SK-N-DZ (cell line): ENCODE measurements around the gene HYAL3. TPM values are rescaled to one million over a fixed set of nuclear protein-coding genes. Genes with fewer than 3 reads are reported as not detected.

ENCODE experiments used
- DNase-seq: peaks from one replicate; pipeline ENCODE4 v3.0.0-alpha.2; 2015; ENCODE audit warnings: low spot score
- polyA plus RNA-seq, 2 experiments: library from polyadenylated mRNA; depleted of rRNA; stranded (reverse); fragments of >200 nt; gene quantifications; 2 replicates each; pipeline ENCODE4 v1.2.3, GENCODE V29; 2014

HYAL3 gene, protein sequence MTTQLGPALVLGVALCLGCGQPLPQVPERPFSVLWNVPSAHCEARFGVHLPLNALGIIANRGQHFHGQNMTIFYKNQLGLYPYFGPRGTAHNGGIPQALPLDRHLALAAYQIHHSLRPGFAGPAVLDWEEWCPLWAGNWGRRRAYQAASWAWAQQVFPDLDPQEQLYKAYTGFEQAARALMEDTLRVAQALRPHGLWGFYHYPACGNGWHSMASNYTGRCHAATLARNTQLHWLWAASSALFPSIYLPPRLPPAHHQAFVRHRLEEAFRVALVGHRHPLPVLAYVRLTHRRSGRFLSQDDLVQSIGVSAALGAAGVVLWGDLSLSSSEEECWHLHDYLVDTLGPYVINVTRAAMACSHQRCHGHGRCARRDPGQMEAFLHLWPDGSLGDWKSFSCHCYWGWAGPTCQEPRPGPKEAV
- 0.64 and 1.2 TPM in 2 replicates for polyA plus RNA-seq (2014; cell fraction: cytosol; rRNA removed)
- 3.7 and 6.2 TPM in 2 replicates for polyA plus RNA-seq (2014; cell fraction: nucleus; rRNA removed)

DNA sequence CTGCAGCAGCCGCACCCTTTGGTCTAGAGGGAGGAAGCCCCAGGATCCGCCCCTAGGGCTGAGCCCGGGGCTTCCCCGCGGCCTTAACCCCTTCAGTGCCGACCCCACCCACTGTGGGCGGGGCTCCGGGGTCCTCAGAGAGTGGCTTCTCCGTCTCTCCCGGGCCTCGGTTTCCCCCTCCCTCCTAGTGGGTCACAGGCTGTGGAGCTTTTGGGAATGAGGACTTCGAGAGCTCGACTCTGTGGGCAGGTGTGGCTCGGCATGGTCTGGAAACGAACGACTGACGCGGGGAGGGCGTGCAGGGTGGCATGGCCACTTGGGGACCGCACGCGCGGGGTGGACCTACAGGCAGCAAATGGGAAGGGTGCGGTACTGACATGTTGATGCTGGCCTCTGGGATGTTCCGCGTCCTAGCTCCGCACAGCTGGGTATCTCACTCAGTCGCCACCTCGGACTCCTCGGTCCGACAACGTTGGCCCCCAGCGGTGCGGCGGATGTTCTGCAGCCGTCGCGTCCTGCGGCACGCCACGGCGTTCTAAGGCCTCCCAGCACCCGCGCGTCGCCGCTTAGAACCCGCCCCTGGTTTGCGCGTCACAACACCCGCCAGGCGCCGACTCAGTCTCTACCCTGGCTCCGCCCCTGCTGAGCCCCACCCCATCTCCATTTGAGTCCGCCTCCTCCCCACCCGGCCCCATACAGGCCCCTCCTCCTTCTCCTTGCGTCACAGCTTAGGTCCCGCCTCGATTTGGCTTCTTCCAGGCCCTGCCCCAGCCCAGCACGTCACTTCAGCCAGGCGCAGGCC, at the start of gene HYAL3, which contains the start of gene NAA80:
Gene HYAL3, minus strand, starts transcription at position 570 of the 802 bp plus-strand sequence. CDS start 3,803 bp downstream, outside the sequence.
Gene NAA80, minus strand, starts transcription at position 570 of the 802 bp plus-strand sequence. CDS start 1,942 bp downstream, outside the sequence.
- DNase-seq: peak; percentile 97

DNA sequence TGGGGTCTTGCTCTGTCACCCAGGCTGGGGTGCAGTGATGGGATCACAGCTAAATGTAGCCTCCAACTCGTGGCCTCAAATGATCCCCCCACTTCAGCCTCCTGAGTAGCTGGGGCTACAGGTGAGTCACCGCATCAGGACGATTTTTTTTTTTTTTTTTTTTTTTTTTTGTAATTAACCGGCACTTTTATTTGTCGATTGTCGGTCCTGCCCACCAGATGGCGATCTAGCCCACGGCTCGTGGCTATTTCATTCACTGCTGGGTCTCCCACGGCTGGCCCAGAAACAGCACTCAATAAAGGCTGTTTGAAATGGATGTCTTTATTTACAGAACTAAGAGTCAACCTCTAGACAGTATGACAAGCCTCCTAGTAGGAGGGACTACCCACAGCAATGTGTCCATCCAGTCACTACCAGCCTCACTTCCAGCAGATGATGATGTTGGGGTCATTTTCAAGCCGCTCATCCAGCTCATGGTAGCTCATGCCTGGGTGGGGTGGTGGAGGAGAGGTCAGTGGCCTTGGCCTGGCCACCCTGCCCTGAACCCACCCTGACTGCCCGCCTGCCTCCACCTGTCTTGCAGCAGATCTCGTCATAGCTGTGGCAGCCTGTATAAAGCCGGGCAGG, 48.1 kb upstream of the HYAL3 start:
- DNase-seq: peak; percentile 59

DNA sequence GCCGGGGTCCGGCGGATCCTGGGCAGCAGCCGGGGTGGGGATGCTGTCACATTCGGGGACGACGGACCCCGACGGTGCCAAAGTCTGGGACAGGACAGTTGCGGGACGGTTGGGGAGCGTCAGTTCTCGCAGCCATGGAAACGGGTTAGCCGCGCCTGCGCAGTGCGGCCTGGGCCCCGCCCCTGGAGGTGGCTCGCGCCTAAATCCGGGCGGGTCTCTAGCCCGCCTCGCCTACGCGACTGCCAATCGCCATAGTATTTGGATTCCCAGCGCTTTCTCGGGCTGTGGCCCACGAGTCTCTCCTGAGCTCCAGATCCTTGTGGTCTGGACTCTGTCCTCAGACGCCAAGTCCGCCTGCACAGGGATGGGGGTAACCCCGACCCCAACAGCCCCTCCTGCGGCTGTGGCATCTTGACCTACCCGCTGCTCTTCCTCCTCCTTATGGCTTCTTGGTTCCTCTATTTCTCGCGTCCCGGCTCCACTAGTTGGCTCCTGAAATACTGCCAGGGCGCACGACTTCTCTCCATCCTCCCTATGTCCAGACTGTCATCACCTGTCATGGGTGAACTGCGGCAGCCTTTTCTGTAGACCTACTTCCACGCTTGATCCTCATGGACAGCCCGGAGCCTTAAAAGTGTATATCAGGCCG, 46.5 kb upstream of the HYAL3 start, which contains the start of gene ZMYND10:
Gene ZMYND10, minus strand, starts transcription at position 147 of the 649 bp plus-strand sequence. CDS start 153 bp downstream, outside the sequence.
- no peak for DNase-seq

DNA sequence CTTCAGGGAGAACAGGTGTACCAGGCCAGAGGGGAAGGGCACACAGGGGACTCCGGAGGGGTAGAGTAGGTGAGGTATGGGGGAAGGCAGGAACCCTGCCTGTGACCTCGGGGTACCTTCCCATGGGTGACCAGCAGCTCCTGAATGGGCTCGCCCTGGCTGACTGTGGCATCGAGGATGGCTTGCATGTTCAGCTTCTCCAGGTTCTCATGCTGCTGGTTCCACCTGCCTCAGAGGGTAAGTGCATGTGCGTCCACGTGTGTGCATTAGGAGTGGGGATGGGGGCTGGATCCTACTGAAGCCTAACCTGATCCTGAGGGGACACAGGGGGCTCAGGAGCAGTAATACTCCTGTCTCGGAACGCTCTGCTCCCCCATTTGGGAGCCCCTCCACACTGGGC, 45.8 kb upstream of the HYAL3 start:
- no peak for DNase-seq

DNA sequence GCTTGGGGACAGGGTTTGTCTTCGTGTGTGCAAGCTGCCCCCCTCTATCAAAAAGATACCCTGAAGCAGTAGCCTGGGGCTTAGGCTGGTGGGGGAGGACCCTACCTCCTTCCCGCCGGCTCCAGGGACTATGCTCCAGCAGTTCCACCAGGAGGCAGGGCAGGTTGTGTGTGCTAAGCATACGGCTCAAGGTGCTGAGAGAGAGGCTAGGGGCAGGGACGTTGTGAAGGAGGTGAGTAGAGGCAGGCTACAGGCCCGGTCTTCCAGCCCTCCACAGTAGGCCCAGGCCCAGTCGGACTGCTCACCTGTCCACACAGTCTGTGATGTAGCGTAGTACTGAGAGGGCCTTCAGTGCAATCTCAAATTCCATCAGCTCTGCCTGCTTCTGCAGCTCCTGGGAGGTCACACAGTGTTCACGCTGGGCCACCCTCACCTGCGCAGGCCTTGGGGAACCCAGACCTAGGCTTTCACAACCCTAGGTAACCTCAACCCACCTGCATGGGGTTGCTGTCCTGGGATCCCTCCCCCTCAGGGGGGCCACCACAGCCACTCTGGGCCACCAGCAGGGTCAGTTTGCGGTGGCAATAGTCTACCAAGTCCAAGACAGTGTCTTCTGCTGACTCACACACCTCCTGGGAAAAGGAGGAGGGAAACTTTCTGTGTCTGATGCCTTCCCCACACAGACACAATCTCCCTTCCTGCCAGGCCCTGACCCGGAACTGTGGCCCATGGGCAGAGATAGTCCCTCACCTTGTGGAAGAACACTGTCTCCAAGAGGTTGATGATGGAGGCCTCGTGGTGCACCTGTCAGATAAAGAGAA, 43.8 kb upstream of the HYAL3 start:
- DNase-seq: no peak

DNA sequence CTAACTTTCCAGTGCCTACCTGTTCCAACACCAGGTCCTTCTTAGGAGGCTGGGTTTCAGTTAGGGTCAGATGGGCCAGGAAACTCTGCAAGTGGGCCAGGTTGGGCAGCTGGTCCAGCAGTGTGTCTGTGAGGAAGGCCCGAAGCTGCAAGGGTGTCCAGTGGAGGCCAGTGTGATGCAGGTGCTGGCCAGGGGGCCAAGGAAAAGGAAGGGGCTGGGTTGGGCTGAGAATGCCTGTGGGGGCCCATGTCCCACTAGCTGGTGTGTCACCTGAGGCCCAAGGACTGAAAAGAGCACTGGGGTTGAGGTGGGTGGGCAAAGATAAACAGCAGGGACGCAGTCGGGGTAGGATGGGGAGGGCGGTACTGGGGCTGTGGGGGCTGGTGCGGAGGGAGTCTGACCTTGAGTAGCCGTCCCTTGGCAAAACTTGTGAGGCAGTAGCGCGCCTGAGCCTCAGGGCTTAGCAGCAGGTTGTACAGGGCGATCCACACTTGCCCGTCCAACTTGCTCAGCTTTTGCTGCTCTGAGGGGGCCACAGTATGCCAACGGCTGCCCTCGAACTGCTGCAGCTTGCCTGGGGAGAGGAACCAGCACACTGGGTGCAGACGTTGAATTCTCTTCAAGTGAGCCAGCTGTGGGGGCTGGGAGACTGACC, 42.9 kb upstream of the HYAL3 start:
- DNase-seq: no peak

DNA sequence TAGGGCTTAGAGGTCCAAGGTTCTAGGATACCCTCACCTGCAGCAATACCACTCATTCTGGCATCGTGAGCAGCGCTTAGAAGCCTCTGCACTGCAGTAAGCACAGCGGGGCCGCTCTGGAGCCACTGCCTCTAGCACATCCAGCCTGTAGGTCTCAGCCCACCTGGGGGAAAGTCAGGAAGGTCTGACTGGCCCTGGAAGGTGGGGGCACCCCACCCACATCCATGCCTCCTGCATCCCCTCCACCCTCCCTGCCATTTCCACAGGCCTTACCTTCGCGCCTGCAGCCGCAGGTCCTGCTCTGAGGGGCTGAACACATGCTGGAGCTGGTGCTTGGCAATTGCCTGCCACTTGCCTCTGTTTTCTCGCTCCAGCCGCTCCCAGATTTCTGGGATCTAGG, 42.3 kb upstream of the HYAL3 start:
- no peak for DNase-seq

DNA sequence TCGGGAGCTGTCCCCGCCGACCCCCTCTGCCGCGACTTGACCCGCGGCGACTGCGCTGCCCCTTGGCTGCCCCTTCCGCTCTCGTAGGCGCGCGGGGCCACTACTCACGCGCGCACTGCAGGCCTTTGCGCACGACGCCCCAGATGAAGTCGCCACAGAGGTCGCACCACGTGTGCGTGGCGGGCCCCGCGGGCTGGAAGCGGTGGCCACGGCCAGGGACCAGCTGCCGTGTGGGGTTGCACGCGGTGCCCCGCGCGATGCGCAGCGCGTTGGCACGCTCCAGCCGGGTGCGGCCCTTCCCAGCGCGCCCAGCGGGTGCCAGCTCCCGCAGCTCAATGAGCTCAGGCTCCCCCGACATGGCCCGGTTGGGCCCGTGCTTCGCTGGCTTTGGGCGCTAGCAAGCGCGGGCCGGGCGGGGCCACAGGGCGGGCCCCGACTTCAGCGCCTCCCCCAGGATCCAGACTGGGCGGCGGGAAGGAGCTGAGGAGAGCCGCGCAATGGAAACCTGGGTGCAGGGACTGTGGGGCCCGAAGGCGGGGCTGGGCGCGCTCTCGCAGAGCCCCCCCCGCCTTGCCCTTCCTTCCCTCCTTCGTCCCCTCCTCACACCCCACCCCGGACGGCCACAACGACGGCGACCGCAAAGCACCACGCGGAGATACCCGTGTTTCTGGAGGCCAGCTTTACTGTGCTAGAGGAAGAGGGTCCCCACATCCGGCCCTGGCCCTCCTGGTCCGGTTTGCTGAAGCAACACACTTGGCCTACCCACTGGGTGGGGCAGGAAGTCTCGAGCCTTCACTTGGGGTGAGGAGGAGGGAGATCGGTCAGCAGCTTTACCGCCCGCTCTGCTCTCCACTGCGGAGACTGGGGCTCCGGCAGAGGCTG, 41.5 kb upstream of the HYAL3 start, which contains the start of gene RASSF1:
Gene RASSF1, minus strand, starts transcription at position 389 of the 882 bp plus-strand sequence. Its CDS starts 31 bp downstream, at position 358.
- DNase-seq: no peak

DNA sequence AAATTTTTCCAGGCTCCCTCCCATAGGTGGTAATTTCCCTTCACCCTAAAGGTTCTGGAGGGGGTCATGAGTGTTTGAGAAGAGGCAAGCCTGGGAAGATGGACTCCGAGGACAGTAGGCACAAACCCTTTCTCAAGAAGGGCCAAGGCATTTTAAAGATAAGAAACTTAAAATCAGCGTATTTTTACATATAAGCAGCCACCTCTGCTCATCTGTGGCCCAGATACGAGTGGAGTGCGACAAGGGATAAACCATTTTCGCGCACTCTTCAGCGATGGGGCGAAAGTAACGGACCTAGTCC, 40.9 kb upstream of the HYAL3 start:
- DNase-seq: no peak

DNA sequence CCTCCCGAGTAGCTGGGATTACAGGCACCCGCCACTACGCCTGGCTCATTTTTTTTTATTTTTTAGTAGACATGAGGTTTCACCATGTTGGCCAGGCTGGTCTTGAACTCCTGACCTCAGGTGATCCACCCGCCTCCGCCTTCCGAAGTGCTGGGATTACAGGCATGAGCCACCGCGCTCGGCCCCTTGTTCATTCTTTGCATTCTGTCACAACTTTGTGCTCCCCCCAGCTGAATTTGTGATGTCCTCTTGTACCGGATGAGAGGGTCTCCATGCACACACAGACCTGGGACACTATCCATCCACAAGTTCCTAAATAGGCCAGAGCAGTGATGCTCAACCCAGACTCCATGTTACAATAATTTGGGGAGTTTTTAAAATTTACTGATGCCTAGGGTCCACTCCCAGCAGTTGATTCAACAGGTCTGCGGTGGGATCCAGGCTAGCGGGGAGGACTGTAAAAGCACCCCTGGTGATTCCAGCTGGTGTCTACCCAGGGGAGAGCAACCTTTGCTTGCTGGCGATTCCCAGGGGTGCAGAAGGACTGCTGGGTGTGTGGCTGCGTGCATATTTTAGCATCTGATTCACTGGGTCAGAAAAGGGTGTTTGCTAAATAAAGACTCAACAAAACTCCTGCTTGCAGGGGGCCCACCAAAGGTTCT, 40.4 kb upstream of the HYAL3 start:
- DNase-seq: no peak

DNA sequence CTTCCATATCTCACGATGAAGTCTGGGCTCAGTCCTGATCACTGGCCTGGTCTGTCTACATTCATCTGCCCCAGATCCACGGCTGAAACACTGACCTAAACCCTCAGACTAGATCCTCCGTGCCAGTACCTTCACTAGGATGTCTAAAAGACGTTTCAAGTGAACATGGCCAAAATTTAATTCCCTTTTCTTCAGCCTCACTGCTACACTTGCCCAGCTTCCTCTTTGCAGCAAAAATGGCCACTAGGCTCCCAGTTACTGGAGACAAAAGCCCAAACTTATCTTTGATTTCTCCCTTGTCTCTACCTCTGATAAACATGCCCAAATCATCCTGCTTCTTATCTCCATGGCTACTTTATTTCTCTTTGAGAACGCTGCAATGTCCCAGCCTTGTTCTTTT, 39.8 kb upstream of the HYAL3 start:
- no peak for DNase-seq

DNA sequence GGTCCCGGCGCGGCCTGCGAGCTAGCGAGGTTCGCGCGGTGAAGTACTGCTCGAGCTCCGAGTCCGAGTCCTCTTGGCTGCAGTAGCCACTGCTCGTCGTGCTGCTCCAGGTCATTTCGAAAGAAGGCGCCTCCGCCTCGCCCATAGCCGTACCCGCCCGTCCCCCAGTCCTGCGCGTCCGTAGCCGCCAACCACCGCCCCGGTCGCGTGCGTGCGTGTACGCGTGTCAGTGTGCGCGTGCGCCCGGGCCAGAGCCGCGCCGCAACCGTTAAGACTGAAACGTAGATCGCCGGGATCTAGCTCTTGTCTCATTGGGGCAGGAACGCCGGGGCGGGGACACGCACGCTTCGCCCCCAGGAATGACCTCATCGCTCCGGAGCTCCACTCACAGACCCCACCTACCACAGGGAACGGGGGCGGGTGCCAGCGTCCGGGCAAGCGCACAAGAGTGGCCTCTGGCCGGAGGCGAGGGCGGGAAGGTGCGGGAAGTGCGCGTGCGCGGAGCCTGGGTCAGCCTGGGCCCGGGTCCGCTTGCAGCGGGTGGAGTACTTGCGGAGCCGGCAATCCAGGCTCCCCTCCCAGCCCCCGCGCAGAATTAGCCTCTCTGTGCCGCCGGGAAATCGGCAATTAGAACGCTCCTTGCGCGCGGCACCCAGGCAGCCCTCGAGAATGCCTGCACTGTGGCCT, 38.1 kb upstream of the HYAL3 start:
- peak; percentile 98 for DNase-seq

DNA sequence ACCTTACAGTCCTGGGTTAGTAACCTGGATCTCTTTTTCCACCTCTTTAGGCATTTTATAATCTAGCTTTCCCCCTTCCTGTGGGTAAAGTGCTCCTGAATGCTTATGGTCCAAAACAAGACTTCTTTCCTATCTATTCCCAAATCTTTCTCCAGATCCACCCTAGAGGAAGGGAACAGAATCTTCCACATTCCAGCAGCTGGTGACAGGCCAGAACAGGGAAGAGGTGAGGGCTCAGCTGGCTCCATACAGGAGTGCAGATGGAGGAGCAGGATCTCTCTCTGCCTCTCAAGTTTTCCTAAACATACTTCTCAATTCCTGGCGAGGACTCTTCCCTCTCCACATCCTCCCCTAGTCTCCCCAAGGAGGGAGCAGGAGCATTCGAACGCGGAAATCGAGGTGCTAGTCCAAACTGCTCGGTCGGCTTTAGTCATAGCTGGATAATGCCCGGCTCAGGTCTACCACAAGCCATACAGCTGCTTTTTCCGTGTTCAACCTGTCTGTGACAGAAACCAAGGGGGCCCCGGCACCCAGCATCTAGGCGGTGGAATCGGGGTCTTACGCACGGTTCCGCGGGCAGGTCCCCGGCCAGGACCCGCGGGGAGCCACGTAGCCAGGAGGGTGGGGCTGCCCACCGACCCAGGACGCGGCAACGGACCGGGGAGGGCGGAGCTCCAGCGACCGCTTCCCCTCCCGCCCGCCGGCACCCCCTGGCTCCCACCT, 37.4 kb upstream of the HYAL3 start:
- DNase-seq: peak; percentile 23

DNA sequence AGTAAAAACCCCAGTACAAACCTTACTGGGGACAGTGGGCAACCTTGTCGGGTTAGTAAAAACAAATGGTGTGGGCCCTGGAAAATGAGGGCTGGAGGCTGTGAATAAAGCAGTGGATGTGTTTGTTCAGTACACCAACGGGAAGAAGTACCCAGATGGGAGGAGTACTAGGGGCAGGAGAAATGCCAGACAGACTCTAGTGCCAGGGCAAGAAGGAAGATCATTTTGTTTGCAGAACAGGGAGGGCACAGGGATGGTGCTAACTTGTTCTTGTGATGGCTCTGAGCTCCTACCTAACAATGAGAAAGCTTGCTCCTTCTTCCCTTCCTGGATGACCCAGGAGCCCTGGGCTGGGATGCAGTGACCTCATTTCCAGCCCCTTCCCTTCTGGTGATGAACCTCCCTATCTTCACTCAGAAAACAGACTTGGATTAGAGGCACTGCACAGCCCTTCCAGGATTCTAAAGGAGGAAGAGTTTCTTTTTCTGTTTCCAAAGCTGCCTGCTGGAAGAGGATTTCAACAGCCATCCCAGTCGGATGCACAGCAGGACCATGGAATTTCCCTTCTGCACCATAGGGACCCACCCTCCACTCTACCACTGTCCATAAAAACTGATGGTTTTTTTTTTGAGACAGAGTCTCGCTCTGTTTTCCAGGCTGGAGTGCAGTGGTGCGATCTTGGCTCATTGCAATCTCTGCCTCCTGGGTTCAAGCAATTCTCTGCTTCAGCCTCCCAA, 35.3 kb upstream of the HYAL3 start:
- no peak for DNase-seq

DNA sequence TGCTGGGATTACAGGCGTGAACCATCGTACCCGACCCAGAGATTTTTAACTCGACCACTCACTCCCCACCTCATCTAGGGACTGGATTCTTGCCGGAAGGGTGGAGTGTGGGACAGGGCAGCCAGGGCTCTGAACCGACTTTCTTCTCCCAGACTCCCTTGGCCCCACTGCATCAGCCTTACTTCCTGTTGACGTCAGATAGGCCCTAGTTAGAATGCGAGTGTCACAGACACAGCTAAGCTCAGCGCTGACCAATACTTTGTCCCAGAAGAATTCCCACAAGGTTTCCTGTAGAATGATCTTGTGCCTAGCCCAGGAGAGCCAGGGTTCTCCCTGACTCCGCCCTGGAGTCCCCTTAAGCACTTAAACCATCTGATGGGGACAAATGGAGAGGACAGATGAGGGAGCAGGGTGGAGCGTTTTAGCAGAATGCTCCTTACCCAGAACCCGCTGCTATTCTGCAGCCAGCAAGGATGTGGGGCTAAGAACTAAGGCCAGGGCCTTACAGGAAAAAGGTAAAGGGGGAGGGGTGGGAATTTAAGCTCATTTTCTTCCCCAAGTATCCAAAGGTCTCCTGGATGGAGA, 34.6 kb upstream of the HYAL3 start:
- no peak for DNase-seq

DNA sequence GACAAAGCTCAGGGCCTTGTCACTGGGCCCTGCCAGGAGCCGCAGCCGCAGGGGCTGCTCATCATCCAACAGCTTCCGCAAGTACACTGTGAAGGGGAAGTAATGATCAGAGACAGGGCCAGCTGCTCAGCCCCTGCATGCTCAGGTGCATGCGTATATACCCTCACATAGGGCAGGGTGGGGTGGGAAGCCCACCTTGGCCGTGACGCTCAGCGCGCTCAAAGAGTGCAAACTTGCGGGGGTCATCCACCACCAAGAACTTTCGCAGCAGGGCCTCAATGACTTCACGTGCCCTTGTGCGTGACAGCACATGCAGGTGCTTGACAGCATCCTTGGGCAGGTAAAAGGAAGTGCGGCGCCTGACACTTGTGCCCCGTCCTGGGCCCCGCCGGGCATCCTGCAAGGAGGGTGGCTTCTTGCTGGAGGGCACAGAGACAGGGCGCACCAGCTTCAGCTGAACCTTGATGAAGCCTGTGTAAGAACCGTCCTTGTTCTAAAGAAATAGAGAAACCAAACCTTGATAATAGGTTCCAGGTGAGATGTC, 32.2 kb upstream of the HYAL3 start:
- DNase-seq: no peak
